ENCODE results near the gene LEF1. TPM values are rescaled to one million over a fixed set of nuclear protein-coding genes. Genes with fewer than 3 reads are reported as not detected.

Gene LEF1
- total and polyA plus RNA-seq, 2 donors (not counting 1 experiment from before 2014, with no cell fraction given), result 1.8 to 2.6 TPM

- TF ChIP-seq CTCF (conservative IDR thresholded peaks at IDR 0.05 in 1 of 2, IDR thresholded peaks at IDR 0.05 in 1 of 2; ENCODE audit: low read depth in 1 of 2, low read length in 2 of 2) (no peak), EZH2 (IDR thresholded peaks at IDR 0.05; ENCODE audit: low read length, missing control alignments) (no peak)
- Histone ChIP-seq H3K4me1 (ENCODE audit: control insufficient read depth, extremely low read depth, insufficient read depth, low read length) (peaks cover 2% of the 10 kb centered on the region), H3K36me3 (ENCODE audit: control insufficient read depth, insufficient read depth, low read length) (peaks cover 2% of the 10 kb centered on the region), H3K9ac (ENCODE audit: insufficient read depth, low read length) (no peak overlapping the region), H3K4me3 (replicated peaks in 1 of 4; ENCODE audit: control extremely low read depth in 1 of 4, insufficient read depth in 1 of 4, low read depth in 3 of 4, low read length in 4 of 4) (no peak overlapping the region), H3K9me3 (ENCODE audit: control insufficient read depth, insufficient read depth, low read depth, low read length) (no peaks in the 10 kb centered on the region), H3K27me3 (ENCODE audit: control insufficient read depth, insufficient read depth, low read length) (no peaks in the 10 kb centered on the region), H3K4me2 (ENCODE audit: extremely low read depth, insufficient read depth, low read length) (no peak overlapping the region), H3K79me2 (ENCODE audit: control insufficient read depth, insufficient read depth, low read length) (no peaks in the 10 kb centered on the region), H3K27ac (ENCODE audit: insufficient read depth, low read length) (peak overlapping the region; percentile 30), H2AFZ (ENCODE audit: low read length) (no peak overlapping the region), H4K20me1 (ENCODE audit: control insufficient read depth, extremely low read depth, insufficient read depth, low read length) (no peaks in the 10 kb centered on the region)
- peak in 1 of 2 donors; percentile 40 for DNase-seq (ENCODE audit: low read depth in 2 of 2)
These were observed 139.0 kb downstream of the LEF1 start for GRCh38 chr4:108029731-108030130.

- Histone ChIP-seq H3K9me3 (ENCODE audit: control insufficient read depth, insufficient read depth, low read depth, low read length) (no peaks in the 10 kb centered on the region), H2AFZ (ENCODE audit: low read length) (no peak overlapping the region), H3K4me1 (ENCODE audit: control insufficient read depth, extremely low read depth, insufficient read depth, low read length) (peaks cover 2% of the 10 kb centered on the region), H3K27me3 (ENCODE audit: control insufficient read depth, insufficient read depth, low read length) (no peaks in the 10 kb centered on the region), H3K9ac (ENCODE audit: insufficient read depth, low read length) (no peak overlapping the region), H3K79me2 (ENCODE audit: control insufficient read depth, insufficient read depth, low read length) (no peaks in the 10 kb centered on the region), H4K20me1 (ENCODE audit: control insufficient read depth, extremely low read depth, insufficient read depth, low read length) (no peaks in the 10 kb centered on the region), H3K4me3 (replicated peaks in 1 of 4; ENCODE audit: control extremely low read depth in 1 of 4, insufficient read depth in 1 of 4, low read depth in 3 of 4, low read length in 4 of 4) (no peak overlapping the region), H3K36me3 (ENCODE audit: control insufficient read depth, insufficient read depth, low read length) (peaks cover 2% of the 10 kb centered on the region), H3K4me2 (ENCODE audit: extremely low read depth, insufficient read depth, low read length) (no peak overlapping the region), H3K27ac (ENCODE audit: insufficient read depth, low read length) (peak overlapping the region; percentile 30)
- no peak for DNase-seq (ENCODE audit: low read depth in 2 of 2)
- TF ChIP-seq CTCF (conservative IDR thresholded peaks at IDR 0.05 in 1 of 2, IDR thresholded peaks at IDR 0.05 in 1 of 2; ENCODE audit: low read depth in 1 of 2, low read length in 2 of 2) (no peak), EZH2 (IDR thresholded peaks at IDR 0.05; ENCODE audit: low read length, missing control alignments) (no peak)
These were observed 139.6 kb downstream of the LEF1 start for GRCh38 chr4:108029016-108029720.

GRCh38 chr4:108024878-108025165, 143.9 kb downstream of the LEF1 start:
- Histone ChIP-seq H3K27ac (ENCODE audit: insufficient read depth, low read length) (no peak overlapping the region), H2AFZ (ENCODE audit: low read length) (no peak overlapping the region), H3K79me2 (ENCODE audit: control insufficient read depth, insufficient read depth, low read length) (no peaks in the 10 kb centered on the region), H3K36me3 (ENCODE audit: control insufficient read depth, insufficient read depth, low read length) (no peaks in the 10 kb centered on the region), H3K4me2 (ENCODE audit: extremely low read depth, insufficient read depth, low read length) (no peak overlapping the region), H3K9me3 (ENCODE audit: control insufficient read depth, insufficient read depth, low read depth, low read length) (no peaks in the 10 kb centered on the region), H3K4me1 (ENCODE audit: control insufficient read depth, extremely low read depth, insufficient read depth, low read length) (peaks cover 2% of the 10 kb centered on the region), H4K20me1 (ENCODE audit: control insufficient read depth, extremely low read depth, insufficient read depth, low read length) (no peaks in the 10 kb centered on the region), H3K27me3 (ENCODE audit: control insufficient read depth, insufficient read depth, low read length) (no peaks in the 10 kb centered on the region), H3K4me3 (replicated peaks in 1 of 4; ENCODE audit: control extremely low read depth in 1 of 4, insufficient read depth in 1 of 4, low read depth in 3 of 4, low read length in 4 of 4) (no peak overlapping the region), H3K9ac (ENCODE audit: insufficient read depth, low read length) (no peak overlapping the region)
- no peak for DNase-seq (ENCODE audit: low read depth in 2 of 2)
- TF ChIP-seq CTCF (conservative IDR thresholded peaks at IDR 0.05 in 1 of 2, IDR thresholded peaks at IDR 0.05 in 1 of 2; ENCODE audit: low read depth in 1 of 2, low read length in 2 of 2) (no peak), EZH2 (IDR thresholded peaks at IDR 0.05; ENCODE audit: low read length, missing control alignments) (no peak)
